H1 (cell line): Measurements from ENCODE around the gene PCDH9. TPM values are rescaled to one million over a fixed set of nuclear protein-coding genes. Genes with fewer than 3 reads are reported as not detected.

Experiments
- CTCF ChIA-PET: fragments of 300-600 bp; sonication (Branson Sonifier 250); formaldehyde crosslinking; loops from one replicate; lab custom pipeline; 2021; ENCODE audit not compliant: partially characterized antibody; lab: Charles Lee
- POLR2A ChIA-PET: fragments of 300-600 bp; sonication (Branson Sonifier 250); formaldehyde crosslinking; loops from one replicate; lab custom pipeline; 2021; ENCODE audit warnings: inconsistent platforms; ENCODE audit not compliant: partially characterized antibody; lab: Charles Lee
- DNase-seq, 2 experiments: peaks; one replicate each; pipeline versions ENCODE4 v3.0.0 to v3.0.0-alpha.2; 2010 to 2022; ENCODE audit warnings: low spot score in 2 of 2, low read depth in 1 of 2, mixed read lengths in 1 of 2
- FAIRE-seq: peaks from 2 replicates; lab custom pipeline; 2011; peaks lifted over from hg19 to GRCh38; lab: Jason Lieb, UNC
- H2AFZ ChIP-seq: 2 replicates; pipeline ENCODE4 v1.8.1; 2012; ENCODE audit warnings: low read length, inconsistent platforms
- H2AK5ac ChIP-seq: 2 replicates; pipeline ENCODE4 v1.6.1; 2013; ENCODE audit warnings: low read depth, low read length
- H2BK120ac ChIP-seq: replicated peaks from 2 replicates; pipeline ENCODE3; 2013; ENCODE audit warnings: low read depth, low read length, inconsistent platforms
- H2BK12ac ChIP-seq: 2 replicates; pipeline ENCODE4 v1.6.1; 2013; ENCODE audit warnings: low read depth, low read length
- H2BK15ac ChIP-seq: 2 replicates; pipeline ENCODE4 v1.6.1; 2013; ENCODE audit warnings: low read length
- H2BK20ac ChIP-seq: 2 replicates; pipeline ENCODE4 v1.6.1; 2013; ENCODE audit warnings: low read length
- H2BK5ac ChIP-seq: 2 replicates; pipeline ENCODE4 v1.6.1; 2013; ENCODE audit warnings: low read depth, low read length
- H3K14ac ChIP-seq: 2 replicates; pipeline ENCODE4 v1.6.1; 2013; ENCODE audit warnings: inconsistent platforms; ENCODE audit not compliant: insufficient read length
- H3K18ac ChIP-seq: 2 replicates; pipeline ENCODE4 v1.6.1; 2013; ENCODE audit warnings: low read length; ENCODE audit errors: extremely low read depth
- H3K23ac ChIP-seq: 2 replicates; pipeline ENCODE4 v1.6.1; 2013; ENCODE audit warnings: inconsistent platforms; ENCODE audit not compliant: insufficient read length
- H3K23me2 ChIP-seq: 2 replicates; pipeline ENCODE4 v1.6.1; 2013; ENCODE audit warnings: low read depth, low read length
- H3K27ac ChIP-seq: 2 replicates; pipeline ENCODE4 v1.6.1; 2011; ENCODE audit warnings: low read depth, low read length, inconsistent platforms
- H3K27me3 ChIP-seq, 4 experiments: replicated peaks in 1 of 4; 1 replicate in 1 of 4; 2 replicates in 3 of 4; pipeline versions ENCODE4 v1.6.1 to v1.8.1; 2011 to 2013; ENCODE audit warnings: low read length in 3 of 4, mild to moderate bottlenecking in 3 of 4, inconsistent platforms in 2 of 4, mixed read lengths in 2 of 4, moderate library complexity in 1 of 4; ENCODE audit not compliant: control insufficient read depth in 3 of 4, insufficient read depth in 3 of 4; ENCODE audit errors: extremely low read depth in 1 of 4
- H3K36me3 ChIP-seq, 4 experiments: 2 replicates each; pipeline versions ENCODE4 v1.6.1 to v1.8.1; 2011 to 2013; ENCODE audit warnings: mild to moderate bottlenecking in 4 of 4, low read length in 3 of 4, moderate library complexity in 2 of 4, control low read depth in 1 of 4, inconsistent platforms in 1 of 4; ENCODE audit not compliant: insufficient read depth in 4 of 4, control insufficient read depth in 2 of 4
- H3K4ac ChIP-seq: replicated peaks from 2 replicates; pipeline ENCODE3; 2013; ENCODE audit warnings: low read length, low read depth, mixed read lengths, inconsistent platforms; ENCODE audit not compliant: insufficient read length
- H3K4me1 ChIP-seq, 4 experiments: replicated peaks in 1 of 4; 1 replicate in 1 of 4; 2 replicates in 3 of 4; pipeline versions ENCODE4 v1.6.1 to v1.8.1; 2011 to 2013; ENCODE audit warnings: low read length in 3 of 4, inconsistent platforms in 2 of 4, mixed read lengths in 1 of 4; ENCODE audit not compliant: insufficient read depth in 4 of 4, control insufficient read depth in 3 of 4
- H3K4me2 ChIP-seq, 2 experiments: 2 replicates each; pipeline versions ENCODE4 v1.6.1 to v1.8.1; 2011 to 2013; ENCODE audit warnings: low read depth in 2 of 2, low read length in 2 of 2, control low read depth in 1 of 2, inconsistent platforms in 1 of 2, mild to moderate bottlenecking in 1 of 2; ENCODE audit not compliant: insufficient read depth in 1 of 2
- H3K4me3 ChIP-seq, 4 experiments: fragments of 200-600, 300-600 bp in 1 of 4; sonication (generic), shearing (Covaris generic), sonication (Bioruptor Twin) in 1 of 4; 2 replicates each; pipeline versions ENCODE4 v1.5.1 to v1.8.1; 2011 to 2016; ENCODE audit warnings: low read length in 4 of 4, low read depth in 3 of 4, control low read depth in 2 of 4, inconsistent platforms in 2 of 4, mild to moderate bottlenecking in 2 of 4, mixed read lengths in 1 of 4, moderate library complexity in 1 of 4; ENCODE audit not compliant: insufficient read depth in 2 of 4; ENCODE audit errors: extremely low read depth in 1 of 4
- H3K56ac ChIP-seq: replicated peaks from 2 replicates; pipeline ENCODE3; 2013; ENCODE audit warnings: low read depth, mild to moderate bottlenecking, mixed read lengths, low read length, inconsistent platforms; ENCODE audit not compliant: insufficient read length
- H3K79me1 ChIP-seq: 2 replicates; pipeline ENCODE4 v1.6.1; 2013; ENCODE audit warnings: low read depth, low read length, control low read depth
- H3K79me2 ChIP-seq, 2 experiments: 2 replicates each; pipeline versions ENCODE4 v1.6.1 to v1.8.1; 2012 to 2013; ENCODE audit warnings: low read length in 2 of 2, mild to moderate bottlenecking in 2 of 2, inconsistent platforms in 1 of 2; ENCODE audit not compliant: insufficient read depth in 2 of 2, control insufficient read depth in 1 of 2
- H3K9ac ChIP-seq, 4 experiments: replicated peaks in 1 of 4; 1 replicate in 1 of 4; 2 replicates in 3 of 4; pipeline versions ENCODE4 v1.6.1 to v1.8.1; 2011 to 2013; ENCODE audit warnings: low read depth in 3 of 4, low read length in 3 of 4, control low read depth in 2 of 4, mild to moderate bottlenecking in 2 of 4, moderate library complexity in 2 of 4, inconsistent platforms in 1 of 4; ENCODE audit errors: extremely low read depth in 1 of 4
- H3K9me3 ChIP-seq, 2 experiments: 2 replicates each; pipeline versions ENCODE4 v1.6.1 to v1.8.1; 2012 to 2013; ENCODE audit warnings: mild to moderate bottlenecking in 2 of 2, moderate library complexity in 2 of 2, control low read depth in 1 of 2, inconsistent platforms in 1 of 2, low read depth in 1 of 2, low read length in 1 of 2, mixed read lengths in 1 of 2; ENCODE audit not compliant: insufficient read depth in 2 of 2
- H4K20me1 ChIP-seq, 2 experiments: replicated peaks in 1 of 2; 2 replicates each; pipeline versions ENCODE3 to v1.8.1; 2011 to 2013; ENCODE audit warnings: inconsistent platforms in 2 of 2, low read length in 2 of 2, mild to moderate bottlenecking in 1 of 2; ENCODE audit not compliant: insufficient read depth in 2 of 2, control insufficient read depth in 1 of 2
- H4K5ac ChIP-seq: 2 replicates; pipeline ENCODE4 v1.6.1; 2013; ENCODE audit warnings: low read length, low read depth, mixed read lengths, inconsistent platforms; ENCODE audit not compliant: insufficient read length
- H4K8ac ChIP-seq: 2 replicates; pipeline ENCODE4 v1.8.0; 2013; ENCODE audit warnings: mild to moderate bottlenecking, moderate library complexity, low read length, inconsistent platforms; ENCODE audit not compliant: insufficient read depth; ENCODE audit errors: extremely low read depth
- H4K91ac ChIP-seq: replicated peaks from 2 replicates; pipeline ENCODE3; 2013; ENCODE audit warnings: low read length, mixed read lengths, inconsistent platforms; ENCODE audit not compliant: insufficient read length
- CEBPB ChIP-seq: IDR thresholded peaks from 2 replicates; pipeline ENCODE4 v1.6.1; 2012; ENCODE audit warnings: low read depth, low read length
- CREB1 ChIP-seq: IDR thresholded peaks from 2 replicates; pipeline ENCODE4 v1.6.1; 2012; ENCODE audit warnings: inconsistent platforms
- KDM5A ChIP-seq: fragments of 200-600 bp; IDR thresholded peaks from 2 replicates; pipeline ENCODE4 v1.7.1; 2012; ENCODE audit warnings: mild to moderate bottlenecking, low read length, inconsistent platforms, mixed read lengths
- NANOG ChIP-seq: IDR thresholded peaks from 2 replicates; pipeline ENCODE4 v1.6.1; 2011; ENCODE audit warnings: low read length, low read depth, mild to moderate bottlenecking, inconsistent platforms; ENCODE audit not compliant: insufficient read depth, poor library complexity, severe bottlenecking
- RBBP5 ChIP-seq: IDR thresholded peaks from 2 replicates; pipeline ENCODE4 v1.7.1; 2012; ENCODE audit warnings: low read depth, mild to moderate bottlenecking, inconsistent platforms, low read length, moderate library complexity, borderline replicate concordance
- RFX5 ChIP-seq: IDR thresholded peaks from 2 replicates; pipeline ENCODE4 v1.6.1; 2011; ENCODE audit warnings: low read depth, low read length, improper control_type of control experiment, borderline replicate concordance
- RNF2 ChIP-seq: fragments of 200-900, 300-1000 bp; sonication (generic); IDR thresholded peaks from 2 replicates; pipeline ENCODE4 v1.7.1; 2016; ENCODE audit warnings: borderline replicate concordance, low read depth, mild to moderate bottlenecking, antibody characterized with exemption, low read length; ENCODE audit not compliant: poor library complexity, severe bottlenecking; ENCODE audit errors: missing control alignments
- SP1 ChIP-seq: IDR thresholded peaks from 2 replicates; pipeline ENCODE4 v1.6.1; 2011; ENCODE audit warnings: low read depth, low read length
- SP2 ChIP-seq: IDR thresholded peaks from 2 replicates; pipeline ENCODE4 v1.6.1; 2012; ENCODE audit warnings: mild to moderate bottlenecking, low read length, inconsistent platforms
- SUZ12 ChIP-seq: fragments of 200-600 bp; sonication (generic); IDR thresholded peaks from 2 replicates; pipeline ENCODE4 v1.6.1; 2012; ENCODE audit warnings: mild to moderate bottlenecking, inconsistent platforms, low read length, moderate library complexity, mixed read lengths
- TAF7 ChIP-seq: optimal IDR thresholded peaks from 2 replicates; pipeline ENCODE3; 2011; ENCODE audit warnings: low read depth, mild to moderate bottlenecking, inconsistent platforms, low read length, moderate library complexity, borderline replicate concordance
- WGBS, 2 experiments: shearing (Covaris generic) in 1 of 2; methylation state at CpG; one replicate each; pipeline versions ENCODE4 v1.1.6 to v1.1.7; 2013 to 2015; ENCODE audit warnings: low lambda C conversion rate in 2 of 2, mixed read lengths in 2 of 2, inconsistent platforms in 1 of 2, low coverage in 1 of 2, missing lambda C conversion rate in 1 of 2; ENCODE audit not compliant: insufficient replicate concordance in 2 of 2, insufficient coverage in 1 of 2, insufficient read length in 1 of 2; ENCODE audit errors: extremely low coverage in 1 of 2, missing lambda C conversion rate in 1 of 2; 5-methylcytosine and 5-hydroxymethylcytosine counted together
- polyA plus RNA-seq, 7 experiments: library from polyadenylated mRNA; depleted of rRNA in 3 of 7; stranded (reverse) in 5 of 7; unstranded in 2 of 7; fragments of >200 nt in 5 of 7; fragments of 200-250 nt in 2 of 7; gene quantifications; 1 replicate in 5 of 7; 2 replicates in 1 of 7; 4 replicates in 1 of 7; pipeline versions ENCODE4 v1.2.1 to v1.2.3, GENCODE V29; 2011 to 2013; ENCODE audit warnings: missing spikeins in 2 of 7, mixed read lengths in 2 of 7
- total RNA-seq: library from RNA; stranded (reverse); fragmentation: NEBNext Ultra II Directional; extraction: Animal tissue kit (Norgen Biotek cat#: 25700); gene quantifications from 2 replicates; pipeline ENCODE4 v1.2.1, GENCODE V29; 2021
- TF ChIP-seq, protein P1 (sequence below), 3 experiments: IDR thresholded peaks; 1 replicate in 2 of 3; 2 replicates in 1 of 3; pipeline versions ENCODE4 v1.5.1 to v1.6.1; 2011; ENCODE audit warnings: low read length in 3 of 3, mild to moderate bottlenecking in 3 of 3, inconsistent platforms in 2 of 3, low read depth in 1 of 3, moderate library complexity in 1 of 3; ENCODE audit not compliant: insufficient read depth in 1 of 3; ENCODE audit errors: control extremely low read depth in 1 of 3

The PCDH9 gene
- total and polyA plus RNA-seq, 2 of the 8 experiments (the other 6 are each of a cell fraction or from before 2014, with no cell fraction given), result 0.12 to 0.60 TPM

DNA sequence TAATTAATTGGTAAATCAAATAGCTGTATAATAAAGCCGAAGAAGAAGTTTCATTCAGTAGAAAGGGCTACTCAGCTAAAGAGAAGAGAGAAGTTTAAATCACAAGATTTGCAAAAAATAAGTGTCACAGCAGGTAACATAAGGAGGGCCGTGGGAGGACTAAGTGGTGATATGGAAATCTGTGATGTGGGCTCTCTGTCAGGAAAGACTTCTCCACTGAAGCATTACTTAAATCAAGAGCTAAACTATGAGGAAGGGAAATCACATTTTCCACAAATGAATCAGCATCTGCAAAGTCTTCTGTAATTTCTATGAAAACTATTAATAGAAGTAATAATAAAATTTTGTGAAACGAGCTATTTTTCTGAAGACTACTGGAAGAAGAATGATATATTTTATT is 153.8 kb downstream of the PCDH9 start:
- H3K23ac ChIP-seq, result no peak overlapping the region
- H3K4me3 ChIP-seq, result no peak overlapping the region
- H2BK15ac ChIP-seq, result no peak overlapping the region
- no peak overlapping the region for H3K9ac ChIP-seq
- 85% methylated on average over 3 of the region's 3 CpGs; no CpG with 5 or more reads in 1 of the 2 experiments for WGBS, 2 experiments
- H4K5ac ChIP-seq, result no peak overlapping the region
- ChIA-PET CTCF (interaction anchor here (0.7 to 1.1 kb wide), 3 partner anchors 9 to 173 kb away, joined by 3 read pairs; no protein-coding TSS in a partner anchor), POLR2A (no interaction called here)
- H4K20me1 ChIP-seq, result no peaks in the 10 kb centered on the region
- H2BK12ac ChIP-seq, result no peak overlapping the region
- no peaks in the 10 kb centered on the region for H3K27me3 ChIP-seq
- H3K27ac ChIP-seq, result no peak overlapping the region
- H3K4ac ChIP-seq, result no peak overlapping the region
- no peaks in the 10 kb centered on the region for H3K9me3 ChIP-seq
- H3K79me1 ChIP-seq, result no peaks in the 10 kb centered on the region
- FAIRE-seq, result no peak
- no peak overlapping the region for H3K14ac ChIP-seq
- no peaks in the 10 kb centered on the region for H3K4me1 ChIP-seq
- H4K91ac ChIP-seq, result no peak overlapping the region
- H2BK20ac ChIP-seq, result no peak overlapping the region
- no peak overlapping the region for H2AK5ac ChIP-seq
- H3K56ac ChIP-seq, result no peak overlapping the region
- no peaks in the 10 kb centered on the region for H3K36me3 ChIP-seq
- no peak overlapping the region for H4K8ac ChIP-seq
- DNase-seq, result no peak
- H3K4me2 ChIP-seq, result no peak overlapping the region
- H2BK5ac ChIP-seq, result no peak overlapping the region
- no peak overlapping the region for H2BK120ac ChIP-seq
- no peaks in the 10 kb centered on the region for H3K79me2 ChIP-seq
- H2AFZ ChIP-seq, result no peak overlapping the region
- H3K18ac ChIP-seq, result no peak overlapping the region
- no peaks in the 10 kb centered on the region for H3K23me2 ChIP-seq
- no peak for TF ChIP-seq RNF2
- no peak for TF ChIP-seq KDM5A
- no peak for TF ChIP-seq CREB1
- no peak for TF ChIP-seq NANOG
- no peak for TF ChIP-seq TAF7
- TF ChIP-seq CEBPB, result no peak
- no peak for TF ChIP-seq SP1
- TF ChIP-seq, protein P1, sequence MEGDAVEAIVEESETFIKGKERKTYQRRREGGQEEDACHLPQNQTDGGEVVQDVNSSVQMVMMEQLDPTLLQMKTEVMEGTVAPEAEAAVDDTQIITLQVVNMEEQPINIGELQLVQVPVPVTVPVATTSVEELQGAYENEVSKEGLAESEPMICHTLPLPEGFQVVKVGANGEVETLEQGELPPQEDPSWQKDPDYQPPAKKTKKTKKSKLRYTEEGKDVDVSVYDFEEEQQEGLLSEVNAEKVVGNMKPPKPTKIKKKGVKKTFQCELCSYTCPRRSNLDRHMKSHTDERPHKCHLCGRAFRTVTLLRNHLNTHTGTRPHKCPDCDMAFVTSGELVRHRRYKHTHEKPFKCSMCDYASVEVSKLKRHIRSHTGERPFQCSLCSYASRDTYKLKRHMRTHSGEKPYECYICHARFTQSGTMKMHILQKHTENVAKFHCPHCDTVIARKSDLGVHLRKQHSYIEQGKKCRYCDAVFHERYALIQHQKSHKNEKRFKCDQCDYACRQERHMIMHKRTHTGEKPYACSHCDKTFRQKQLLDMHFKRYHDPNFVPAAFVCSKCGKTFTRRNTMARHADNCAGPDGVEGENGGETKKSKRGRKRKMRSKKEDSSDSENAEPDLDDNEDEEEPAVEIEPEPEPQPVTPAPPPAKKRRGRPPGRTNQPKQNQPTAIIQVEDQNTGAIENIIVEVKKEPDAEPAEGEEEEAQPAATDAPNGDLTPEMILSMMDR (IDR thresholded peaks at IDR 0.05; ENCODE audit: control extremely low read depth in 1 of 3, insufficient read depth in 1 of 3, low read depth in 1 of 3, low read length in 3 of 3), result no peak
- no peak for TF ChIP-seq SUZ12
- TF ChIP-seq RFX5, result no peak
- TF ChIP-seq SP2, result no peak
- TF ChIP-seq RBBP5, result no peak
